Endothelial cell of umbilical vein (primary cell): ENCODE measurements around the gene PIGV. TPM values are rescaled to one million over a fixed set of nuclear protein-coding genes. Genes with fewer than 3 reads are reported as not detected.

Source experiments
- BruUV-seq: library from RNA; stranded (reverse); fragments of 400-500 nt; replicated peaks from 2 replicates; lab custom pipeline; 2021; lab: Mats Ljungman, UMichigan
- CTCF ChIA-PET: fragments of 300-600, 350-600 bp; sonication (Branson Sonifier 250); formaldehyde crosslinking; loops from one replicate; lab custom pipeline; 2021; ENCODE audit warnings: antibody characterized with exemption, inconsistent platforms; lab: Charles Lee
- POLR2A ChIA-PET: fragments of 300-600, 350-600 bp; sonication (Branson Sonifier 250); formaldehyde crosslinking; loops from one replicate; lab custom pipeline; 2021; ENCODE audit warnings: antibody characterized with exemption, inconsistent platforms; lab: Charles Lee
- DNase-seq: peaks from one replicate; pipeline ENCODE4 v3.0.0-alpha.2; 2011; ENCODE audit warnings: low read depth, low spot score
- FAIRE-seq: peaks from 2 replicates; lab custom pipeline; 2011; peaks lifted over from hg19 to GRCh38; lab: Jason Lieb, UNC
- H2AFZ ChIP-seq: 2 replicates; pipeline ENCODE4 v1.6.0; 2012; ENCODE audit warnings: low read depth, low read length, control low read depth, inconsistent platforms
- H3K27ac ChIP-seq: 2 replicates; pipeline ENCODE4 v1.5.1; 2011; ENCODE audit warnings: low read depth, mild to moderate bottlenecking, control low read depth, low read length, moderate library complexity; ENCODE audit not compliant: insufficient read depth
- H3K27me3 ChIP-seq, 2 experiments: 2 replicates each; pipeline versions ENCODE4 v1.6.0 to v1.6.1; 2011; ENCODE audit warnings: low read length in 2 of 2, mixed read lengths in 1 of 2; ENCODE audit not compliant: control insufficient read depth in 2 of 2, insufficient read depth in 2 of 2
- H3K36me3 ChIP-seq, 2 experiments: 2 replicates in 1 of 2; 3 replicates in 1 of 2; pipeline ENCODE4 v1.5.1; 2011; ENCODE audit warnings: low read length in 2 of 2, mild to moderate bottlenecking in 1 of 2, moderate library complexity in 1 of 2; ENCODE audit not compliant: control insufficient read depth in 2 of 2, insufficient read depth in 2 of 2; ENCODE audit errors: extremely low read depth in 1 of 2
- H3K4me1 ChIP-seq: 3 replicates; pipeline ENCODE4 v1.5.1; 2011; ENCODE audit warnings: mild to moderate bottlenecking, low read length; ENCODE audit not compliant: control insufficient read depth, insufficient read depth; ENCODE audit errors: extremely low read depth
- H3K4me2 ChIP-seq: 2 replicates; pipeline ENCODE4 v1.6.1; 2011; ENCODE audit warnings: low read length, control low read depth, mixed read lengths; ENCODE audit not compliant: insufficient read depth
- H3K4me3 ChIP-seq, 3 experiments: fragments of 200-600 bp in 1 of 3; sonication (generic), shearing (Covaris generic) in 1 of 3; replicated peaks in 1 of 3; 2 replicates each; pipeline ENCODE4 v1.5.1; 2011 to 2016; ENCODE audit warnings: control low read depth in 3 of 3, low read length in 3 of 3, mild to moderate bottlenecking in 2 of 3, inconsistent platforms in 1 of 3, low read depth in 1 of 3, moderate library complexity in 1 of 3; ENCODE audit not compliant: insufficient read depth in 1 of 3
- H3K79me2 ChIP-seq: 2 replicates; pipeline ENCODE4 v1.6.0; 2012; ENCODE audit warnings: low read length, inconsistent platforms; ENCODE audit not compliant: control insufficient read depth, insufficient read depth
- H3K9ac ChIP-seq: replicated peaks from 2 replicates; pipeline ENCODE3; 2011; ENCODE audit warnings: low read length, control low read depth; ENCODE audit not compliant: insufficient read depth; ENCODE audit errors: extremely low read depth
- H3K9me1 ChIP-seq: replicated peaks from 3 replicates; pipeline ENCODE4 v1.6.0; 2011; ENCODE audit warnings: mild to moderate bottlenecking, low read length; ENCODE audit not compliant: control insufficient read depth, insufficient read depth; ENCODE audit errors: extremely low read depth
- H3K9me3 ChIP-seq: replicated peaks from 2 replicates; pipeline ENCODE4 v1.5.1; 2012; ENCODE audit warnings: low read length, inconsistent platforms; ENCODE audit not compliant: control insufficient read depth, insufficient read depth
- H4K20me1 ChIP-seq: replicated peaks from 2 replicates; pipeline ENCODE3; 2011; ENCODE audit warnings: mild to moderate bottlenecking, low read length; ENCODE audit not compliant: control insufficient read depth, insufficient read depth; ENCODE audit errors: extremely low read depth
- EZH2 ChIP-seq: IDR thresholded peaks from 2 replicates; pipeline ENCODE4 v1.6.1; 2012; ENCODE audit warnings: borderline replicate concordance, low read depth, mild to moderate bottlenecking, moderate library complexity, low read length, inconsistent platforms; ENCODE audit not compliant: severe bottlenecking
- FOS ChIP-seq: IDR thresholded peaks from 2 replicates; pipeline ENCODE4 v1.6.1; 2011; ENCODE audit warnings: mild to moderate bottlenecking, low read length, moderate library complexity, borderline replicate concordance; ENCODE audit not compliant: insufficient read depth
- GATA2 ChIP-seq: IDR thresholded peaks from 2 replicates; pipeline ENCODE4 v1.7.0; 2011; ENCODE audit warnings: low read depth, mild to moderate bottlenecking, moderate library complexity, mixed read lengths, low read length; ENCODE audit not compliant: insufficient read length, insufficient read depth
- JUN ChIP-seq: IDR thresholded peaks from 2 replicates; pipeline ENCODE4 v1.6.1; 2011; ENCODE audit warnings: borderline replicate concordance, low read depth; ENCODE audit not compliant: insufficient read length, insufficient read depth
- MYC ChIP-seq: IDR thresholded peaks from one replicate; pipeline ENCODE4 v1.6.1; 2011; ENCODE audit warnings: mild to moderate bottlenecking, low read depth, low read length
- POLR2AphosphoS5 ChIP-seq: IDR thresholded peaks from 2 replicates; pipeline ENCODE4 v1.6.1; 2012; ENCODE audit warnings: low read depth, mild to moderate bottlenecking, control low read depth, low read length, moderate library complexity; ENCODE audit not compliant: insufficient read depth
- dilution Hi-C: fragments of 300-500 bp; cut with MboI; formaldehyde crosslinking; loops from one replicate; pipeline ENCODE4 v1.15.0; 2019; ENCODE audit warnings: low sequenced_read_pairs; ENCODE audit not compliant: extremely low pct_ligation_motif_present
- intact Hi-C: fragments of 100-400 bp; cut with micrococcal nuclease; formaldehyde crosslinking; loops from one replicate; pipeline ENCODE4 v1.10.0; 2022
- polyA plus RNA-seq, 4 experiments: library from polyadenylated mRNA; depleted of rRNA in 3 of 4; stranded (reverse) in 3 of 4; unstranded in 1 of 4; fragments of >200 nt; gene quantifications; 2 replicates each; pipeline versions ENCODE4 v1.2.1 to v1.2.3, GENCODE V29; 2011 to 2012; ENCODE audit warnings: missing spikeins in 1 of 4
- total RNA-seq: library from RNA; stranded (reverse); gene quantifications from 2 replicates; pipeline ENCODE4 v1.2.3, GENCODE V29; 2021
- TF ChIP-seq, protein P1 (sequence below): IDR thresholded peaks from 2 replicates; pipeline ENCODE4 v1.6.1; 2011; ENCODE audit not compliant: insufficient read depth, insufficient read length

The PIGV gene
- total and polyA plus RNA-seq, 2 donors (not counting 3 experiments of a cell fraction or from before 2014, with no cell fraction given): 7.5 to 11.9 TPM

DNA sequence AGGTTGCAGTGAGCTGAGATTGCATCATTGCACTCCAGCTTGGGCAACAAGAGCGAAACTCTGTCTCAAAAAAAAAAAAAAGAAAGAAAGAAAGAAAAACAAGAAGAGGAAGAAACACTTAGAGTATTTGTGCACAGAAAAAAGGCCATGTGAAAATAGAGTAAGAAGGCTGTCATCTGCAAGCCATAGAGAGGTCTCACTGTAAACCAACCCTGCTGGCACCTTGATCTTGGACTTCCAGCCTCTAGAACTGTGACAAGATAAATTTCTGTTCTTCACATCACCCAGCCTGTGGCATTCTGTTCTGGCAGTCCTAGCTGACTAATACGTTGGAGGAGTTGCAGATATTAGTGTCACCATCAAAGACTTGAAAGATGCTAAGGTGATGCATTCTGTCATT lies 26.6 kb downstream of the PIGV start:
- FAIRE-seq: no peak
- no peak overlapping the region for H3K4me2 ChIP-seq
- TF ChIP-seq JUN (no peak), GATA2 (no peak), MYC (no peak), FOS (no peak), EZH2 (no peak), POLR2AphosphoS5 (no peak)
- TF ChIP-seq, protein P1, sequence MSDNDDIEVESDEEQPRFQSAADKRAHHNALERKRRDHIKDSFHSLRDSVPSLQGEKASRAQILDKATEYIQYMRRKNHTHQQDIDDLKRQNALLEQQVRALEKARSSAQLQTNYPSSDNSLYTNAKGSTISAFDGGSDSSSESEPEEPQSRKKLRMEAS: no peak
- H3K4me1 ChIP-seq: no peaks in the 10 kb centered on the region
- no peak for DNase-seq
- H3K27me3 ChIP-seq: no peaks in the 10 kb centered on the region
- POLR2A ChIA-PET: interaction anchor here (0.7 kb wide), 1 partner anchor 210 kb away, joined by 3 read pairs; no protein-coding TSS in a partner anchor
- intact Hi-C loops (no loop called here), dilution Hi-C loops (no loop called here)
- H3K79me2 ChIP-seq: no peaks in the 10 kb centered on the region
- no TSS peak for BruUV-seq
- no peak overlapping the region for H2AFZ ChIP-seq
- no peaks in the 10 kb centered on the region for H3K9me3 ChIP-seq
- no peak overlapping the region for H3K9ac ChIP-seq
- H3K4me3 ChIP-seq: no peak overlapping the region
- no peaks in the 10 kb centered on the region for H3K36me3 ChIP-seq
- no peaks in the 10 kb centered on the region for H3K9me1 ChIP-seq
- H3K27ac ChIP-seq: no peak overlapping the region
- CTCF ChIA-PET: interaction anchor here (3.3 kb wide), 1 partner anchor 12 kb away, joined by 8 read pairs; the partner anchor contains the start of gene ZDHHC18
- no peaks in the 10 kb centered on the region for H4K20me1 ChIP-seq

DNA sequence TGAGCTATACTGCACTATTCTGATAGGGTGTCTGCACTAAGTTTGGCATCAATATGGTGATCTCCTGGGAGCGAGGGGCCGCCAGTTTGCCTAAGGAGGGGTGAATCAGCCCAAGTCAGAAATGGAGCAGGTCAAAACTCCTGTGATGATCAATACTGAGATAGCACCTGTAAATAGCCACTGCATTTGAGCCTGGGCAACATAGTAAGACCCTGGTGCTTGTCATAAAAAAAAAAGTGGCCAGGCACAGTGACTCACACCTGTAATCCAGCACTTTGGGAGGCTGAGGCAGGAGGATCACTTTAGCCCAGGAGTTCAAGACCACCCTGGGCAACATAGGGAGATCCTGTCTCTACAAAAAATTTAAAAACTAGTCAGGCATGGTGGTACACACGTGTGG lies 27.1 kb downstream of the PIGV start:
- intact Hi-C loops: no loop called here
- Histone ChIP-seq H3K79me2 (no peaks in the 10 kb centered on the region), H3K36me3 (no peaks in the 10 kb centered on the region), H3K4me3 (no peak overlapping the region), H3K9me1 (no peaks in the 10 kb centered on the region), H3K27me3 (no peaks in the 10 kb centered on the region), H3K9me3 (no peaks in the 10 kb centered on the region), H2AFZ (no peak overlapping the region), H3K27ac (no peak overlapping the region), H3K9ac (no peak overlapping the region), H3K4me1 (no peaks in the 10 kb centered on the region), H3K4me2 (no peak overlapping the region), H4K20me1 (no peaks in the 10 kb centered on the region)
- no TSS peak for BruUV-seq
- ChIA-PET POLR2A (no interaction called here), CTCF (interaction anchor here (1.1 to 3.3 kb wide), 2 partner anchors 10 to 11 kb away, joined by 3 to 8 read pairs; partner anchors contain the start of gene ZDHHC18)
- no peak for DNase-seq
- FAIRE-seq: no peak
- dilution Hi-C loops: no loop called here
- TF ChIP-seq JUN (no peak), EZH2 (no peak)
